HG03159 (cell line): ENCODE results near the gene CREB1.
A peak's percentile ranks its signal among the peaks of the same experiment; 100 is the strongest.
"Not testable (repeated sequence)": the region's sequence is repeated elsewhere in the genome, so short reads cannot be mapped to it uniquely, and the experiment has no call there.

ENCODE experiments used
- ATAC-seq: cut with Tn5 transposase; IDR thresholded peaks from one replicate; pipeline ENCODE4 v1.9.1; 2021; ENCODE audit warnings: mild to moderate bottlenecking, moderate library complexity; ENCODE audit not compliant: unreplicated experiment

The CREB1 gene

DNA sequence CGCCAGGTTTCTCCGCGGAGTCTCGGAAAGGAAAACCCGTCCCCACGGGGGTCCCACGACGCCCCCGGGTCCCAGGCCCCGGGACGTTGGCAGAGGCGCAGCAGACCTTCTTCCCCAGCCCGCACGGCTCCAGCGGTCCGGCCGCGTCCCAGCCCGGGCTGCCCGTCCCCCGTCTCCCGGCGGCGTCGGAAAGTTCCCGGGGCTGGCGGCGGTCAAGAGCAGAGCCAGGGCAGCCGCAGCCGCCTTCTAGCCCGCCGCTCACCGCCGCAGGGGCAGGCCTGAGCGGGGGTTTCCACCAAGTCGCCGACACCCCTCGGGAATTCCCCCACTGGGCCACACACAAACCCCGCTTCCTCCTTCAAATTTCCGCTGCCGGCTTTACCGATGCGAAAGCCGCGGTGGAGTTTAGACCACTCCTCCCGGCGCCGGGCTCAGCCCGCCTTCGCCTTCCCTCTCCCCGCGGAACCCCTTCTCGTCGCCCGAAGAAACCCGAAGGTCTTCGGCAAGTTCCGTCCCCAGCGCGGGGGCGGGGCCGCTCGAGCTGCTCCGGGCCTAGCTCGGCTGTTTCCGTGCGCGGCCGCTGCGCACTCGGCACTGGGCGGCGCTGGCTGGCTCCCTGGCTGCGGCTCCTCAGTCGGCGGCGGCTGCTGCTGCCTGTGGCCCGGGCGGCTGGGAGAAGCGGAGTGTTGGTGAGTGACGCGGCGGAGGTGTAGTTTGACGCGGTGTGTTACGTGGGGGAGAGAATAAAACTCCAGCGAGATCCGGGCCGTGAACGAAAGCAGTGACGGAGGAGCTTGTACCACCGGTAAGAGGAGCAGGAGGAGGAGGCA lies at the start of gene CREB1:
CREB1 (plus strand) TSS at position 633 of the 830 bp plus-strand sequence. CDS start 25,674 bp downstream, outside the sequence.
- peak; percentile 84 for ATAC-seq

DNA sequence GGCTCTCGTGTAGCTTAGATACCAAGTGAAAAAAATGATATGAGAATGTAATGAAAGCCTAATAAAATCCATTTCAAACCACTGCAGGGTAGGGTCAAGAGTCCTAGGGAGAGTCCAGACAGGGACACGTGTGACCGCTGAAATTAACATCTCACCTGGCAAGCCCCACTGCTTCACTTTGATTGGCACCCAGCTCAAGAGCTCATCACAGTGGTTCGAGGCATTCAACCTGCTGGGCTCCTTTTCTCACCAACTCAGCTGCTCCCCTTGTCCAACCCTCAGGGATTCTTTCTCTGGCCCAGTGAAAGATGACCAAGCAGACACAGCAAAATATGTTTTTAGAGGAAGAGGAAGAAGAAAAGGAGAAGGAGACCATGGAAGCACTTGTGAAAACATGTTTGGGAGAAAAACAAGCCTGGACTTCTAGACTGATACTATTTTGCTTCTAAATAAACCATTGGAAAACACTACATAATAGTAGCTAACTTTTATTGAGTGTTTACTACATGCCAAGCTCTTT lies 49.2 kb upstream of the CREB1 start:
- ATAC-seq = no peak

DNA sequence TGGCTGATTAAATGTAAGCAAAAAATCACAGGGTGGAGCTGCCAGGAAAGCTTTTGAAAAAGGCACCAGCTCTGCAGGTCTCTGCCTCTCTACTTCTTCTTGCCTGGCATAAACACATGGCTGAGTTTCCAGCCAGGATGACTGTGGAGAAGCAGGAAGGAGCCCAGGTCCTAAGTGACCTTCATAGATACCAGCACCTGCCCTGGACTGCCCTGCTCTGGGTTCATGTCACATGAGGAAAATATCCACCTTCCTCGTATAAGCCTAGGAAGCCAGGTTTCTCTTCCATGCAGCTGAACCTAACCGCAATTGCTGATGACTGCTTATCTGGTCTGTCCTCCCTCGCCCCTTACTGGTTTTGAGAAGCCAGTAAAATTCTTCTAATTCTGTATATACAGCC lies 47.8 kb upstream of the CREB1 start:
- ATAC-seq = no peak

DNA sequence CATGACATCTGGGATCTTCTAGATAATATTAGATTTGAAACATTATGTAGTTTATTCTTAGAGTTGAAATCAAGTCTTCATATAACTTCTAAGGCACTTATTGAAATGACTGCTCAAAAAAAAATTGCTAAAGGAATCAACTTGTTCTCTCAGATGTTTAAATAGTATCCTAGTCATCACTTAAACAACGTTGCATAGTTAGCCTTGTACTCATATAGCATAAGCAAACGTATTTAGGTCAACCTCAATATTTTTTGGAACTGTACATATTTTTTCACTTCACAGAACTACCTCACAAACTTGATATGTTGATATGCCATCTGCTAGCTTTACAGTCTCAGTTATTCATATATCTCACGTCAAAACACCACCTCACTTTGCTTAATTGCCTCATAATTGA lies 47.1 kb upstream of the CREB1 start:
- ATAC-seq = no peak

DNA sequence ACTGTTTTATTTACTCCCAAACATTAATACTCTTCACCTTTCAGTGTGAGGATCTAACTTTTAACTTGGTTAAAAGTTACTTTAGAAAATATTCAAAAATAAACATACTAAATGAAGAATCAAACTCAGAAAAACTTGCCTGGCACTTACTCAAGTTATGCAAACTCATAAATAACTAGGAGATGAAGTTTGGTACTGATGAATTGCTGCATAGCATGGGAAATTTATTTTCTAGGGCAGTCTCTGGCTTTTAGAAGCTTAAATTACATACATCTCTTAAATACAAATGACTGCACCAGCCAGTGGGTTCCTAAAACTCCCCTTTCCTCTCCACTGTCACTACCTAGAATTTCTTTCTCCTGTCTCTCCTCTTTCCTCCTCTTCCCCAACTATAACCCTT lies 46.7 kb upstream of the CREB1 start:
- ATAC-seq = no peak

DNA sequence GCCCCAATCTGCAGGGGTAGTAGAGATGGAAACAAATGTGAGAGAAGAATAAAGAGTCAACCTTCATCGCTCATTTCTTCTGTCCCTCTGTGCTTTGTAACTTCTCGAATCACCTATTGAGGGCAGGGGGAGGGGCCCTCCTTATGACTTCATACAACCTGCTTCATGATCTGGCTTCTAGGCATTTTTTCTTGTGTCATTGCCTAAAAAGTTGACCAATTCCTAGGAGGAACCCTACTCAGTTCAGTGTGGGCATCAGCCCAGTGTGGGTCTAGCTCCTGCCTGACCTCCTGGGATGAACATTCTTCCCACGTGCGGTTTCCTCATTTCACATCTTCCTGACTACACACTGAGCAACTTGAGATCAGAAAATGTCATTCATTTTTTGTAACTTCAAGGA lies 46.3 kb upstream of the CREB1 start:
- ATAC-seq = no peak

DNA sequence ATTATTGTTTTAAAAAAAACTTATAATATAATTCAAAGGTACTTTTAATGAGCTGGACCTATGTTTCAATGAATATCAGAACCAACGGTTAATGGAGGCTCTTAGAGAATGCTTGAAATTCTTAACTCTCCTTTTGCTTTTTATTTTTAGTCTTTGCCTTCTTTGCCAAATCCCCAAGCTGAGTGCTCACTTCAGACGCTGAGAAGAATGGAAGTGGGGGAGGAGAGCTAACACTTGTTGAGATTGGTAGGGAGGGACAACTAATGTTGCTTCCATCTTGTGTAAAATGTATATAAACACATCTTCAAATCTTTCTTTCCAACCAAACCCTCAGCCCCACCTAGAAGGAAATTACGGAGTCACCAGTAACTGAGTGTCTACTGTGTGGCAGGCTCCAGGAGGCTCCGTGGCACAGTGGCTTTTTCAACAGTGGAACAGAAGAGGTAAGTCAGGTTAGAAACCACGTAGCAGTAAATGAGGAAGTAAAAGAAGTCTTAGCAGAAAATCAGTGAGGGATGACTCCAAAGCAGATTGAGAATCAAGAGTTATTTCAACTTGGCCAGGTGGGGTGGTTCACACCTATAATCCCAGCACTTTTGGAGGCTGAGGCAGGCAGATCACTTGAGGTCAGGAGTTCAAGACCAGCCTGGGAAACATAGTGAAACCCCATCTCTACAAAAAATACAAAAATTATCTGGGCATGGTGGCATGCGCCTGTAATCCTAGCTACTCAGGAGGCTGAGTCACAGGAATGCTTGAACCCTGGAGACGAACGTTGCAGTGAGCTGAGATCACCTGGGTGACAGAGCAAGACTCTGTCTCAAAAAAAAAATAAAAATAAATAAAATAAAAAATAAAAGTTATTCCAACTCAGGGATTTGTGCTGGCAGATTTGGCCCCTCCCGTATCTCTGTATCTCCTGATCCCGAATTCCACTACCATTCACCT lies 45.0 kb upstream of the CREB1 start:
- ATAC-seq = peak; percentile 83

DNA sequence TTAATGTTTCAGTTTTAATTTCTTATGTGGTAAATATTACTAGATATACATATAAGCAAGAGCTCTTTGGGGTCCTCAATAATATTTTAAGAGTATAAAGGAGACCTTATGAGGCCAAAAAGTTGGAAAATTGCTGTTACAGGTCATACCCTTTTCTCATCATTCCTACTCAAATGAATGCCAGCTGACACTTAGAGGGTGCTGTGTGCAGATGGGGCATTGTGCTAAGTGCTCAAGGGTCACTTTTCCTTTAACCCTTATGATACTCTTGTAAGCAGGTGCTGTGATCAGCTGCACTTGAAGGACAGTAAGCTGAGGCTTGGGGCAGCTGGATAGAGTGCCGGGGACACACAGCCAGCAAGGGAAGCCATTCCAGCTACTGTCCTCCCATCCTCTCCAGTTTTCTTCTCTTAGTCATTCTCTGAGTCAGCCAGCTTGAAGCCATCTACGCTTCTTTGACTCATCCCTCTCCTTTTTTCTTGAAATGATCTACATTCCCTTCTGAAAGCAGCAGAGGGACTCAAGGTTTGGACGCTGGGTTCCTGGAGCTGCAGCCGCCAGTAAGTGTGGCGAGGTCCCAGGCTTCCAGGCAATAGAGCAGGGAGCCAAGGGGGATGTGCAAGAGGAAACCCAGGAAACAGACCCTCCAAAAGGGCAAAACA lies 42.0 kb upstream of the CREB1 start:
- ATAC-seq = no peak

DNA sequence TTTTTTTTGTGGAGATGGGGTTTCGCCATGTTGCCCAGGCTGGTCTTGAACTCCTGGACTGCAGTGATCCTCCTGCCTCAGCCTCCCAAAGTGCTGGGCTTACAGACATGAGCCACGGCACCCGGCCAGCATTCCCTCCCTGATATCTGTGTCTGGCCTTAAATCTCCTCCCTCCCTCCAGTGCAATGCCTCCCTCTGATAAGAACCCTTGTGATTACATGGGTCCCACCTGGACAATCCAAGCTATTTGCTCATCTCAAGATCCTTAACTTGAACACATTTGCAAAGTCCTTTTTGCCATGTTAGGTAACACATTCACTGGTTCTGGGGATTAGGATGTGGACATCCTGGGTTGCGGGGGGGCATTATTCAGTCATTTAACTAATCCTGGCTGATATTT lies 40.5 kb upstream of the CREB1 start:
- ATAC-seq = no peak

DNA sequence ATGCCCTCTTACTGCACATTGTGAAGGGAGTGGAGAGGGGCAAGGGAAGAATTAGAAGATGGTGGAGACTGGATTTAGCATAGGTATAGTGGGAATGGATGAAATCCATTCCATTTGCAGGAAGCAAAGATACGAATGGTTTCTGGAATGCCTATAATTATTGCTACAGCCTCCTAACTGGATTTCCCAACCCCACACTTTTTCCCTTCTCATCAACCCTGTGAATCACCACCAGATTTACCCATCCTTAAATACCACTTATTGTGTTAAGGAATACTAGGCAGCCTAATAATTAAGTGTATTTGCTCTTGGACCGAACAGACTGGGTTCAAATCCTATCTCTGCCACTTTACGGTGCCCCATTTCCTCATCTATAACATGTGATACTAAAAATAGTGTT lies 39.3 kb upstream of the CREB1 start:
- no peak for ATAC-seq

DNA sequence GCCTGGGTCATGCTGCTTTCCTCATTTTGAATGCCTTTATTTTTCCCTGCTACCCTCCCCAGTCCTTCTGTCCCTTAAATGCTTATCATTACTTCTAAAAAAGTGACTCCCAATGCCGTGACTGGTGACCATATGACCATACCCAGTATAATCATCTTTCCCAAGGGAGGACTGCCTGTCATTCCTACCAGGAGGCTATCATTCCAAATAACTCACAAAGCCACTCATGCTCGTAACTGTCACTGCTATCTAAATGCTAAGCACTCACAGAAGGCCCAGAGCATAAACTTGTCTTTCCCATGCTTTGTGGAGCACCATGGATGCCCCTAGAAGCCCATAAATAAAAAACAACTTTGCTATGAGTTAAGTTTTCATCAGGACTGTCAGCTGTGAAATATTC lies 38.7 kb upstream of the CREB1 start:
- no peak for ATAC-seq

DNA sequence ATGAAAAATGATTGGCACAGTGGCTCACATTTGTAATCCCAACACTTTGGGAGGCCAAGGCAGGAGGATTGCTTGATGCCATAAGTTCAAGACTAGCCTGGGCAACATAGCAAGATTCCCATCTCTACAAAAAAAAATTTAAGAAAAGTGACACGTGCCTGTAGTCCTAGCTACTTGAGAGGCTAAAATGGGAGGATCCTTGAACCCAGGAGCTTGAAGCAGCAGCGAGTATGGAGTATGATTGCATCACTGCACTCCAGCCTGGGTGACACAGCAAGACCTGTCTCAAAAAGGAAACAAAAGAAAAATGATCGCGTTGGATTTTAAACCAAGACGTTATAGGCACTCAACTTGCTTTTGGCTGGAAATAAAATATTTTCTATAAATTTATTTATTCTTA lies 37.8 kb upstream of the CREB1 start:
- no peak for ATAC-seq

DNA sequence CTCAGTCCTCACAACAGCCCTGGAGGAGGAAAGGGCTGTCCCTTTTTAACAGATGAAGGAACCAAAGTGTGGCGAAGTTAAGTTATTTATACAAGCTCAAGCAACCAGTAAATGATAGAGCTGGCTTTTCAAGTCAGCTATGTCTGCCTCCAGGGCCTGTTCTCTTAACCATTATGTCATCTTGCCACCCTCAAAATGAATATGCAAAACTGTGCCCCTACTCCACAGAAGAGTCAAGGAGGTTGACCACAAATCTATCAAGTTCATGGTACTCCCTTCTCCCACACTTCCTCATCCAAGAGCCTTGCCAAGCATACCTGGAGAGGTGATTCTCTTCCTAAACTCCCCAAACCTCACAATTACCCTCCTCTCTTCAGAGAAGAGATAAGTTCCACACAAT lies 37.3 kb upstream of the CREB1 start:
- no peak for ATAC-seq

DNA sequence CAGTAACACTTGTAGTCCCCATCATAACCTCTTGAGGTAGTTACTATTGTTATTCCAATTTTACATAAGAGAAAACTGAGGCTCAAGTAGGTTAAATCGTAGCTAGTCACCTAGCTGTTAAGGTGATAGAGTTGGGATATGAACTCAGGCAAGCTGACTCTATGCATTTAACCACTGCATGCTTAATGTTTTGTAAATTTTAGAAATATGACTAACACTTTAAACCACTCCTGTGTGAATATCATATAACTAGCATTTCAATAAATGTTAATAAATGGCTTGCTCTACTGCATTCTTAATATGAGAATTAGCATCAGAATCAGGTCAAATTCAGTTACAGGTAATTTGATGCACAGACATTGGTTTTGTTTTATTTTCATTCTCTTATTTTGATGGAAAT lies 35.6 kb upstream of the CREB1 start:
- ATAC-seq = no peak

DNA sequence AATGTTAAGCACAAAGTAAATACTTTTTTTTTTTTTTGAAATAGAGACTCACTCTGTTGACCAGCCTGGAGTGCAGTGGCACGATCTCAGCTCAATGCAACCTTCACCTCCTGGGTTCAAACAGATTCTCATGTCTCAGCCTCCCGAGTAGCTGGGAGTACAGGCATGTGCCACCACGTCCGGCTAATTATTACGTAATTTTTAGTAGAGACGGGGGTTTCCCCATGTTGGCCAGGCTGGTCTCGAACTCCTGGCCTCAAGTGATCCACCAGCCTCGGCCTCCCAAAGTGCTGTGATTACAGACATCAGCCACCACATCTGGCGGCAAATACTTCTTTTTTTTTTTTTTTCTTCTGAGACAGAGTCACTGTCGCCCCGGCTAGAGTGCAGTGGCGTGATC lies 32.8 kb upstream of the CREB1 start:
- ATAC-seq = not testable (repeated sequence)

DNA sequence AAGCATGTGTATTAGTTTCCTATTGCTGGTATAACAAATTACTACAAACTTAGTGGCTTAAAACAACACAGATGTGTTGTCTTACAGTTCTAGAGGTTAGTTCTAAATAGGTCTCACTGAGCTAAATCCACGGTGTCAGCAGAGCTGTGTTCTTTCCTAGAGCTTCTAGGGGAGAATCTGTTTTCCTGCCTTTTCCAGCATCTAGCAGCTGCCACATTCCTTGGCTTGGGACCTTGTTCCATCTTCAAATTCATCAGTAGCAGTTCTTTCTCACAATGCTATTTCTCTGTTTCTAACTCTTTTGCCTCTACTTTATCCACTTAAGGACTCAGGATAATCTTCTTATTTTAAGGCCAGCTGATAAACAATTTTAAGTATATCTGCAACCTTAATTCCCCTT lies 32.2 kb upstream of the CREB1 start:
- no peak for ATAC-seq

DNA sequence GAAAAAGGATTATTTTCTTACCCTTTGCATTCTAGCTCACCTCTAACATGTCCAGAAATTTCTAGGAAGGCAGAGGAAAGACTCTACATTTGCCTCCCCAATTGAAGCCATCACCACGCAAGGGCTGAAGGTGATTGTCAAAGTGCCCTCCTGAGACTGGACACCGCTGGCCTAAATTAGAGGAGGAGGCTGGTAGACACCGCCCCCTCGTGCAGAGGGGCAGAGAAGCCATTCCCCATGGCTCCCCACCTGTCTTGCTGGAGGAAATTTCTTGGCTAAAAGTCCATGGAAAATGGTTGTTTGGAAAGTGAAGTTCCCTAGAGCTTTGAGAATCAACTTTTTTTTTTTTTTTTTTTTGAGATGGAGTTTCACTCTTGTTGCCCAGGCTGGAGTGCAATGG lies 31.3 kb upstream of the CREB1 start:
- no peak for ATAC-seq

DNA sequence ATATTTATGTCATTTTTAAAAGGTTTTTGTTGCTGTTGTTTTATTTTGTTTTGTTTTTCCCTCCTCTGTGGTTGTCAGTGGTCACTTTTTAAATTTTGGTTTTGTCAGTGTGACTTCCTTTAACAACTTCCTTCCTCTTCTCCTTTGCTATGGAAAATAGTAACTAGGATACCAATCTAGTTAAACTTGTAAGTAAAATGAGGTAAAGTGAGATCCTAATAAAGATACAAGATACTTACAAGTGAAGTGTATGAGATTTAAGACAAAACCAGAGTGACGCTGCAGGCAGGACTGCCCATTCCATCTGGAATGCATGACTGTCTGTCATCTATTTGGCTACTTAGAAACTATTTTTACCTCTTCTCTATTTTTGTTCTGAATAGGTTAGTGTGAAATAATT lies 30.6 kb upstream of the CREB1 start:
- ATAC-seq = no peak

DNA sequence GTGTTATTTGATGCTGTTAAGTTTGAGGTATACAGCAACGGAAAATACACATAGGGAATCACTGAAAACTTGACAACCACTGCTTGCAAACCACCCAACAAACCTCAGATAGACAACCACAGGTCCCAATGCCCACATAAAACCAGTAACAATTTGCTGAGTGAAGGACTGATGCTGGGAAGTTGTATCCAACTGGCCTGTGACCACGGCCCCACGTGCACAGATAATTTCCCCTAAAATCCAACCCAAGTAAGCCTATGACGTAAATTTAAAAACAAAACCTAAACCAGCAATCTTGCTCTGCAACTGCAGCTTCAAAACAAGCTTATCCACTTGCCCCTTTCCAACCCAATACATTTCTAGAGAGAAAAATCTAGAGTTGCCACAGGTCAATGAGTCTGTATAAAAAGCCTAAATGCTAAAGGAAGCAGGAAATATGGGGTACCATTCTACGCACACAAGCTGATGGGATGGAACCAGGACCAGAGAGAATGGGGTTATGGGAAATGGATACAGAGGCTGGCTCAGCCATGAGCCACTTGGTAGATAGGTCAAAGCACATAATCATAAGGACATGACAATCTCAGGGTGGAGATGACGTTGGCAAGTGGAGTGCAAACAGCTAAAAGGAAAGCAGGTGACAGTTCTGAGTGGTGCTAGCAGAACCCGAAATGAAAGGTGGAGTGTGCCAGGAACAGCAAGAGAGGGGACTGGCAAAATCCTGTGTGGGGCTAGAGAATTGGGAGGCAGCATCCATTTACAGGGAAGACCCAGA lies 27.8 kb upstream of the CREB1 start:
- no peak for ATAC-seq

DNA sequence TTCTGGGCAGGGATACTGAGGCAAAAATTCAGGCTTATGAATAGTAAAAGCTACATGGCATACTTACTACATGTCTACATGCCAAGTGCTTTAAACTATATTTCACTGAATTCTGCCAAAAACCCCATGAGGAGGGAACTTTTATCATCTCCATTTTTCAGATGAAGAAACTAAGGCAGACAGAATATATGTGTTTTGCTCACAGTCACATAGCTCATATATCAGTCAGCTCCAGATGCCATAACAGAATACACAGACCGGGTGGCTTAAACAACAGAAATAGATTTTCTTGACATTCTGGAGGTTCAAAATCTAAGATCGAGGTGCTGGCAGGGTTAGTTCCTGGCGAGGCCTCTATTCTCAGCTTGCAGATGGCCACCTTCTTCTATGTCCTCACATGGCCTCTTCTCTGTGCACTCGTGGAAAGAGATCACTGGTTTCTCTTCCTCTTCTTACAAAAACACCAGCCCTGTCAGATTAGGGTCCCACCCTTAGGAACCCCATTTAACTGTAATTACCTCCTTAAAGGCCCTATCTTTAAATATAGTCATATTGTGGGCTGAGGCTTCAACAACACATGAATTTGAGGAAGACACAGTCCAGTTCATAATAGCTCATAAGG lies 27.1 kb upstream of the CREB1 start:
- ATAC-seq = peak; percentile 47
